ENCODE measurements around the gene PAF1.

DNA sequence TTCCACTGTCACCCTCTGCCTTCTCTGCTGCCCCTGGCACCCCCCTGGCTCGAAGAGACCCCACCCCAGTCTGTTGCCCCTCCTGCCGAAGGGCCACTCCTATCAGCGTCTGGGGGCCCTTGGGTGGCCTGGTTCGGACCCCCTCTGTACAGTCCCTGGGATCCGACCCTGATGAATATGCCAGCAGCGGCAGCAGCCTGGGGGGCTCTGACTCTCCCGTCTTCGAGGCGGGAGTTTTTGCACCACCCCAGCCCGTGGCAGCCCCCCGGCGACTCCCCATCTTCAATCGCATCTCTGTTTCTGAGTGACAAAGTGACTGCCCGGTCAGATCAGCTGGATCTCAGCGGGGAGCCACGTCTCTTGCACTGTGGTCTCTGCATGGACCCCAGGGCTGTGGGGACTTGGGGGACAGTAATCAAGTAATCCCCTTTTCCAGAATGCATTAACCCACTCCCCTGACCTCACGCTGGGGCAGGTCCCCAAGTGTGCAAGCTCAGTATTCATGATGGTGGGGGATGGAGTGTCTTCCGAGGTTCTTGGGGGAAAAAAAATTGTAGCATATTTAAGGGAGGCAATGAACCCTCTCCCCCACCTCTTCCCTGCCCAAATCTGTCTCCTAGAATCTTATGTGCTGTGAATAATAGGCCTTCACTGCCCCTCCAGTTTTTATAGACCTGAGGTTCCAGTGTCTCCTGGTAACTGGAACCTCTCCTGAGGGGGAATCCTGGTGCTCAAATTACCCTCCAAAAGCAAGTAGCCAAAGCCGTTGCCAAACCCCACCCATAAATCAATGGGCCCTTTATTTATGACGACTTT lies 17.7 kb upstream of the PAF1 start:
- peak; percentile 59 to 92 (median 77) for TF ChIP-seq POLR2AphosphoS5 (IDR thresholded peaks at IDR 0.05)
- TF ChIP-seq, protein P1, sequence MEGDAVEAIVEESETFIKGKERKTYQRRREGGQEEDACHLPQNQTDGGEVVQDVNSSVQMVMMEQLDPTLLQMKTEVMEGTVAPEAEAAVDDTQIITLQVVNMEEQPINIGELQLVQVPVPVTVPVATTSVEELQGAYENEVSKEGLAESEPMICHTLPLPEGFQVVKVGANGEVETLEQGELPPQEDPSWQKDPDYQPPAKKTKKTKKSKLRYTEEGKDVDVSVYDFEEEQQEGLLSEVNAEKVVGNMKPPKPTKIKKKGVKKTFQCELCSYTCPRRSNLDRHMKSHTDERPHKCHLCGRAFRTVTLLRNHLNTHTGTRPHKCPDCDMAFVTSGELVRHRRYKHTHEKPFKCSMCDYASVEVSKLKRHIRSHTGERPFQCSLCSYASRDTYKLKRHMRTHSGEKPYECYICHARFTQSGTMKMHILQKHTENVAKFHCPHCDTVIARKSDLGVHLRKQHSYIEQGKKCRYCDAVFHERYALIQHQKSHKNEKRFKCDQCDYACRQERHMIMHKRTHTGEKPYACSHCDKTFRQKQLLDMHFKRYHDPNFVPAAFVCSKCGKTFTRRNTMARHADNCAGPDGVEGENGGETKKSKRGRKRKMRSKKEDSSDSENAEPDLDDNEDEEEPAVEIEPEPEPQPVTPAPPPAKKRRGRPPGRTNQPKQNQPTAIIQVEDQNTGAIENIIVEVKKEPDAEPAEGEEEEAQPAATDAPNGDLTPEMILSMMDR (IDR thresholded peaks at IDR 0.05) = no peak

Measured in breast epithelium (tissue), 3 donors.